Activated T-cell treated with anti-CD3 and anti-CD28 coated beads, Interleukin-2, amount 50 U/mL, for 48 hours (primary cell): ENCODE data around the gene RGS3.

Experiments used
- DNase-seq, 2 experiments: peaks; one replicate each; pipeline ENCODE4 v3.0.0-alpha.2; 2020

RGS3 gene

DNA sequence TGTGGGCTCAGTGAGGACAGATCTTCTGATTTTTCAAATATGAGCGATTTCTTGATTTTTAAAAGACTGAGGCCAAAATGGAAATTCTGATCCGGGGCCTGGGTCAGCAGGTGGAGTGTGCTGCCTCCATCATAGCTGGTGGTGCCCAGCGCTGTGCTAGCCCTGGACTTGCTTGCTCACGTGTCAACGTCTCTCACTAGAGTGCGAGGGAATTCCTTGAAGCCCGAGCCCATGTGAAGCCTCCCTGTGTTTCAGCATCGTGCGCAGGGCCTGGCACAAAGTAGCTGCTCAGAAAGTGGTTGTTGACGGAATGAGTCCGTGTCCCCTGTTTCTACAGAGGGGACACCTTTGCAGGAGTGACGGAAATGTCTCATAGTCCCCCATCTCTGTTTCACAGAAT, 50.5 kb downstream of the RGS3 start:
- no peak for DNase-seq

DNA sequence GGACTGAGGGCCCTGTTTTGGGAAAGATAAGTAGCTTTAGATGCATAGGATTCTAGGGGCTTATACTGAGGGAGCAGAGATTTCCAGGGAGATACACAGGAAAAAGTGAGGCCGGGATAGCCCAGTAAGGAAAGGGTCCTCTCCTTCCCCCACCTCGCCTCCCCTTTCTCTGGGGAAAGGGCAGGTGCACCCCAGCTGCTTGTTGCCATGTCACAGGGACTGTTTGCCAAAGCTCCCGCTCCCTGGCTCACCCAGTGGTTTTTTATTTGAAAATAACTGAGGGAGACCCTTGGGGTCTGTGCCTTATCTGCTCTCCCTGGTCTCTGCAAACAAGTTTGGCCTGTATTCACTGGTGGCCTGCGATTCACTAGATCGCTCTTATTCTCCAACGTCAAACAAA, 51.2 kb downstream of the RGS3 start:
- no peak for DNase-seq

GRCh38 chr9:113515862-113516261, 52.3 kb downstream of the RGS3 start:
- no peak for DNase-seq

DNA sequence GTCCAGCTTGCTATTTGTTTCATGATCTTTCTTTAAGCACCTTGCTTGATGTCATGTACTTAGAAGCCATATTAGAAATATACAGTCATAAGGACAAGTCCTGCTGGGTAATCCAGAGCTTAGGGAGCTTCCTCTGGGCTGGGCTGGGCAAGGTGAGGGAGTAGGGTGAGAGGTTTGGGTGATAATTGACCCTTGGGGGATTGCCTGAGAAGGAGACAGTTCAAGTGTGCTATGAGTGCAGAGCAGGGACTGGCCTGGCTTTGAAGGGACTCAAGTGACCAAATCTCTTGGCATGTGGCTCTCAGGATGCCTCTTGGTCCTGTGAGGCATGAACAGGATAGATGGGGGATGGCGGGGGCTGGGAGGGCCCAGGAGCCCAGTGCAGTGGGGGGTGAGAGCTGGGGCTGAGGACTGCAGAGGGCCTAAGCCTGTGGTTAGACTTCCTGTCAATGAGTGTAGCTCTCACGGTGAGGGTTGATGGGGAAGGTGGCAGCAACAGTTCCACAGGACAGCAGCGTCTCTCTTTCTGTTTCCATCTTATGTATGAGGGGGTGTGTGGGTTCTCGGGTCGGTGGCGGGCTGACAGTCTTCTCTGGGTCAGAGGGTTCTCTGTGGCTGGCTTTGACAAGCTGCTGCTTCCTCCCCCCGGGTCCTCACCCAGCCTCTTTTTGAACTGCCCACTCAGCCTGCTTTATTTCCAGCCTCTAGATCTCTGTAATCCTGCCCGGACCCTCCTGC, 53.5 kb downstream of the RGS3 start:
- peak; percentile 80 to 86 for DNase-seq

DNA sequence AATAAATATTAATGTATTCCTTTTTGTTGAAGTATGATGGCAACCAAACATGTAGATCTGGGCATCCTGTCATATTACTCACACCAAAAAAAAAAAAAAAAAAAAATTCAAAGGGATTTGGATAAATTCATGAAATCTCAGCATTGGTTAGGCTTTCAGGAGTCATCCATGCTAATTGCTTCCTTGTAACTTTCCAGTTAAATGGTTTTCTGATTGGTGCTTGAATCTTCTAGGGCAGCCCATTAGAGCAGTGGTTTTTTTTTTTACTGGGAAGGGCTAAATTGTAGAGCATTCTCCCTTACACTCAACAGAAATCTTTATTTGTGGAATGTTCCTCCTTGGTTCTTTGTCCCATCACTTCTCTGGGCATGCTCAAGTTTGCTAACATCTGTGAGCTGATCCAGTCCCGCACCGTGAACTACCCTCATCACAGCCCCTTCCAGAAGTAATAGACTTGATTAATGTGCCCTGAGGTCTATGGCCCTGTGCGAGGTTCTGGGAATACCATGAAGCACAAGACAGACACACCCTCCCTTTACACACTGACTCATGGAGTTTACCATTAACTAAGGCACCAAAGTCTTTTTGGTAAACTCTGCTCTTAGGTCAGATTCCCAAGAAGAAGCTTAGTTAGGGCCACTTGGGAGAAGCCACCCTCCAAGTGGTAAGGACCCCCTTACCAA, 56.0 kb downstream of the RGS3 start:
- no peak for DNase-seq

DNA sequence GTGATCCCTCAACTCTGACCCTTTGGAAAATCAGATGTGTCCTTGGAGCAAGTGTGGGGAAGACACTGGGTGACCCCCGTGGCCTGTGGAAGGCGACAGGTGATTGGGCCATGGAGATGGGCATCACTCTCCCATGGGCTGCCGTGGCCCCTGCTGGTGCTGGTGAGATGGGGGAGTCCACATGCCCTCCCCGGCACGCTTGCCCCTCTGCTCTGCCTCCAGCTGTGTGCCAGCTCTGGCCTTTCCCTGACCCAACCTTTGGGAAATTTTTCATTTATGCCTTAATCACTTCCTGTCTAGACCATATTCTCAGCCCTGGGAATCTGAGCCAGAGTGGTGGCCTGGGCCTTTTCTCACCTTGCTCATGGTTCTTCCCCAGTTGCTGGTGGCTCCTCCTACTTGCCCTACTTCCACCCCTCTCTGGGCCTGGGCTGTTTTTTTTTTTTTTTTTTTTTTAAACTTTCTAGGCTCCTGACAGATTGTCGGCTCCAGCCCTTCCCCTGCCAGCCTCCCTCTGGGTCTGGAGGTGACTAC, 56.6 kb downstream of the RGS3 start:
- DNase-seq, result peak; percentile 58 to 65

- no peak for DNase-seq
Observed at GRCh38 chr9:113521693-113522255, 58.2 kb downstream of the RGS3 start.

DNA sequence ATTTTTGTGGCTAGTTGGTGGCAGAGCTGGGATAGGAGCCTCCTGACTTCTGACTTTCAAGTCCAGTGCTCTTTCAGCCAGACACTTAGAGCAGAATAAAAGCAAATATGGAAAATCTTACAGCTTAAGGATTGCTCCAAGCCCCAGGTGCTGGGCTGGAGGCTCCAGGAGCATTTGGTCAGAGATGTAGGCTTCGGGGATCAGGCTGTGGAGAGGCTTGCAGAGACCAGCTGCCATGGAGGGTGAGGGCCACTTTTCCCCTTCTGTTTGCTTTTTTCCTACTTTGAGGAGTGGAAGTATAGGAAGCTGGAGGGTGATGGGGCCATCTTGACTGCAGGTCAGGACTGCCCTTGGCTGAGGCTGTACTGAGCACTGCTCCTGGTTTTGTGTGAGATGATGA, 58.9 kb downstream of the RGS3 start:
- DNase-seq, result no peak

- peak in 1 of 2 experiments; percentile 28 for DNase-seq
Observed at GRCh38 chr9:113522858-113523257, 59.3 kb downstream of the RGS3 start.

DNA sequence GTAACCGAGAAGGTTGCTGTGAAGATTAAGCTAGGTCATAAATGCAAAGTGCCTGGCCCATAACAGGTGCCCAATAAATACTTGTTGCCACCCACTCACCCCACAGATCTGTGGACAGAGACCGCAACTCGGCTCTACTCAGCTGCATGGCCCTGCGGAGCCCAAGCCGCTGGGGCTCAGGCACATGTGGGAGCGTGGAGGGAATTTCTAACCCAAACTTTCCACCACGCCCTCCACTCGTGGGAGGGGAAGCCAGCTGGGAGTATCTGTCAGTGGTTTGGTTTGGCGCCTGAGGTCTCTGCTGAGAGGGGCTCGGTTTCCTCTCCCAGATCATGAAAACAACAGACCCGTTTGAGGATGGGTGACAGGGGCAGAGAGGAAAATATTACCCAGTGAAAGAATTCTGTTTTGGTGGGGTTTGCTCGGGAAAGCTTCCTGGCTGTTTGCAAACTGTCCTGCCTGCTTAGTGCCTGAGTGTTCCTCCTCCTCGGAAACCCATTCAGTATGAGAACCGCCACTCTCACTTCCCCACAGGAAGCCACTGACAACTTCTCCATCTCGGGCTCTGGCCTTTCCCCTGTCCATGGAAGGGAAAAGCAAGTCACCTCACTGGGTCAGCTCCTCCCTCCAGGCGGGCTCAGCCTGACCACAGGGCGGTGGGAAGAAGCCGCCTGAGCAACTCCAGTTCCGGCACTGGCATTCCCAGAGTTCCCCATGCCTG, 60.1 kb downstream of the RGS3 start:
- DNase-seq, result peak; percentile 87 to 89

DNA sequence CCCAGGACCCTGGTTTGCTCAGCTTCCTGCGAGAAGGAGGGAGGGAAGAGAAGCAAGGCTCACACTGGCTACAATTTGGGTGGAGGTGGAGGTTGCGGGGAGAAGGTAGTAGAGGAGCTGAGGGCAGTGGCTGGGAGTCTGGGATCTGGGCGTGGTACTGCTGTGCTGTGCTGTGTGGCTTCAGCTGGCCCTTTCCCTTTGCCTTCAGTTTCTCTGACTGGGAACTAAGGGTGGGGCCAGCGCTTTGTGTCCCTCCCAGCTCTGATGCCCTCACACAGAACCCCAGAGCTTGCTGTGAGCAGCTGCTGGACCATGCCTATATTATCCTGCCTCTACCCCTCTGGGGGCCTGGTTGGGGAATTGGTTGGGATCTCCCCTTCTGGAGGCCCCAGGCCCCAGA, 60.9 kb downstream of the RGS3 start:
- DNase-seq, result no peak

GRCh38 chr9:113525205-113525604, 61.7 kb downstream of the RGS3 start:
- no peak for DNase-seq

GRCh38 chr9:113525831-113526230, 62.3 kb downstream of the RGS3 start:
- no peak for DNase-seq

- DNase-seq, result no peak
Observed at GRCh38 chr9:113526231-113526746, 62.8 kb downstream of the RGS3 start.

DNA sequence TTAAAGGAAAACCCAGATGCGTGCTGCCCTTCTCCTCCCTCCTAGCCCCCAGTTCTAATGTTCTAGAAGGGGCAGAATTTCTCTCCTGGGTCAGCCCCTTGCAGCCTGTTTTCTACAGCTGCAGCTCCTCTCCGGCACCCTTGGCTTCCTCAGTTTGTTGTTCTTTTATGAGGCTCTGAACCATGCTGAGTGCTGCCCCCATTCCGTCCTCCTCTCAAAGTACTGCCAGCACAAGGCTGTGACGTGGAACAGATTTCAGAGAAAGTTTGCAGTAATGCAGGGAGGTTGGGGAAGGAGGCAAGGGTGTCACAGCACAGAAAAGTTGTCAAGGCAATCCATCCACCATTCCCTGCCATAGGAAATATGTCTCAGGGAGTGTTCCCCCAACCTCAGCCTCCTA, 63.3 kb downstream of the RGS3 start:
- no peak for DNase-seq

- DNase-seq, result no peak
Observed at GRCh38 chr9:113528088-113528487, 64.6 kb downstream of the RGS3 start.

GRCh38 chr9:113528811-113529210, 65.3 kb downstream of the RGS3 start:
- DNase-seq, result no peak

DNA sequence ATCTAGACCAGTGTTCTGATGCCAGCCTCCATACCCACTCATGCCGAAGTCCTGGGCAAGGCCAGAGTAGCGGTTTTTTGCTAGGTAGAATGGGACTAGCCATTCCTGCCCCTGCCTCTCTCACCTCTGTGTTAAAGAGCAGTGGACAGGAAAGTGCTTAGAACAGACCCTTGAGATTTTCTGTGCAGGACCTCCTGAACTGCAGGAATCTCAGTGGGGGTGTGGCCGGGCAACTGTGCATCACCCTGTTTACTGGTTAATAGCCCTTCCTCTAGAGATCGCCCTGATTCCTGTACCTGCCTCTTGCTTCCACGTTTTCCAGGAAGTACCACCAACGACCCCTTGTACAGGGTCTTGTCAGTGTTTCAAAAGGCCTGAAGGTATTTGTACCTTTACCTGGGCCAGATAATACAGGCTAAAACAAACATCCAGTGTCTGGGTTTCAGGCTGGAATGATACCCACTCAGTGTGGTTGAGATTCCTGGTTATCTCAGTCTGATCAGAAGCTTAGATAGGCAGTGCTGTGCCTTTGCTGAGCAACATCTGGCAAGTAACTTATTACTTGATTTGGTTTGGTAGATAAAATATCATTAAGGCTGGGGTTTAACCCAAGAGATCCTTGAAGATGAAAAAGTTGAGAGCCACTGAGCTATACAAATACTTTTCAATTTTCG, 65.9 kb downstream of the RGS3 start:
- DNase-seq, result no peak

DNA sequence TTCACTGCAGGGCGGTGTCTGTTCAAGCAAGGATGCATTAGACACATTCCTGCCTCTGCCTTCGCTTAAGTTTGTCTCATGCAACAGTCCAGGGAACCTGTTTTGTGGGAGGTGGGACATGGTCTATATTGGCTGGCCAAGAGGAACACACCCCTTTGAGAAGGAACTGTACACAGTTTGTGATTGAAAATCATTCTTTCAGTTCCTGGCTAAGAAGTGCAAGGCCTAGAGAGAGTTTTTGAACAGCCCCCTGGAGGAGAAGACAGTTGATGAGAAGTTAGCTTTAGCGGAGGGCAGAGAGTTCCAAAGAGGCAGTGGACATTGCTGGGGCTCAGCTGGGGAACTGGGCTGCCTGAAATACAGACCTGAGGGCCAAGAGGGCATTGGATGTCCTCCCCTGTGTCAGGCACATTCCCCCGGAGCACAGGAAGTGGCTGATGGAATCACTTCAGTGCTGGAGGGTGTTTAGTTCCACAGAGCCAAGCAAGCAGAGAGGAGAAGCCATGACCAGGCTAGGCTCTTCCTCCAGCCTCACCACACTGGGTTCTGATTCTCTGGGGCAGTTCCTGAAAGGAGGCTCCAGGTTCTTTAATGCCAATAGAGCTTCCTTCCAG, 66.6 kb downstream of the RGS3 start:
- DNase-seq, result no peak

GRCh38 chr9:113530942-113531341, 67.4 kb downstream of the RGS3 start:
- no peak for DNase-seq

- no peak for DNase-seq
Observed at GRCh38 chr9:113531919-113532808, 68.6 kb downstream of the RGS3 start.
